A673 (cell line): ENCODE results near the gene B3GLCT.

Experiments used
- EZH2 ChIP-seq: fragments of 200-600 bp; sonication (generic); IDR thresholded peaks from 2 replicates; pipeline ENCODE4 v1.6.1; 2017; ENCODE audit warnings: borderline replicate concordance, low read depth, mild to moderate bottlenecking, mixed read lengths, antibody characterized with exemption, low read length; ENCODE audit not compliant: poor library complexity, severe bottlenecking
- TF ChIP-seq, protein P1 (sequence below): fragments of 300-800, 200-600 bp; sonication (generic); conservative IDR thresholded peaks from 2 replicates; pipeline ENCODE4 v1.5.1; 2017; ENCODE audit warnings: low read depth, mild to moderate bottlenecking, antibody characterized with exemption, low read length, moderate library complexity, mixed read lengths

DNA sequence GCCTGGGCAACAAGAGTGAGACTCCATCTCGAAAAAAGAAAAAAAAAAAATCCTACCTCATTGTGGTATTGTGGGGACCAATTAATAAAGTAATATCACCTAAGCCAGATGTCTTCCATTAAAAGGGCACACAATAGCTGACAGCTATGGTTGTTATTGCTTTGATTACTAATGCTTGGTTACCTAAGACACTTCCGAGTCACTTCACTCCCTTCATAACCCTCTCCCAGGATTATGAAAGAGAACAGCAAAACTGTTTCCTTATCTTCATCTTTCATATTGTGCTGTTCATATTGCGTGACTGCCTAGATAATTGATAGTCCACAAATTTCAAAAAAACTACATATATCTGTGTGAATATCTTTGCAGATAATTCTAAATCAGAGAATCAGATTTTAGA is 27.8 kb upstream of the B3GLCT start:
- TF ChIP-seq, protein P1, sequence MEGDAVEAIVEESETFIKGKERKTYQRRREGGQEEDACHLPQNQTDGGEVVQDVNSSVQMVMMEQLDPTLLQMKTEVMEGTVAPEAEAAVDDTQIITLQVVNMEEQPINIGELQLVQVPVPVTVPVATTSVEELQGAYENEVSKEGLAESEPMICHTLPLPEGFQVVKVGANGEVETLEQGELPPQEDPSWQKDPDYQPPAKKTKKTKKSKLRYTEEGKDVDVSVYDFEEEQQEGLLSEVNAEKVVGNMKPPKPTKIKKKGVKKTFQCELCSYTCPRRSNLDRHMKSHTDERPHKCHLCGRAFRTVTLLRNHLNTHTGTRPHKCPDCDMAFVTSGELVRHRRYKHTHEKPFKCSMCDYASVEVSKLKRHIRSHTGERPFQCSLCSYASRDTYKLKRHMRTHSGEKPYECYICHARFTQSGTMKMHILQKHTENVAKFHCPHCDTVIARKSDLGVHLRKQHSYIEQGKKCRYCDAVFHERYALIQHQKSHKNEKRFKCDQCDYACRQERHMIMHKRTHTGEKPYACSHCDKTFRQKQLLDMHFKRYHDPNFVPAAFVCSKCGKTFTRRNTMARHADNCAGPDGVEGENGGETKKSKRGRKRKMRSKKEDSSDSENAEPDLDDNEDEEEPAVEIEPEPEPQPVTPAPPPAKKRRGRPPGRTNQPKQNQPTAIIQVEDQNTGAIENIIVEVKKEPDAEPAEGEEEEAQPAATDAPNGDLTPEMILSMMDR, result no peak
- TF ChIP-seq EZH2, result no peak
